Keratinocyte (primary cell): Measurements from ENCODE around the gene TNFSF13B. TPM values are rescaled to one million over a fixed set of nuclear protein-coding genes. Genes with fewer than 3 reads are reported as not detected.

Experiments
- DNase-seq: peaks from one replicate; pipeline ENCODE4 v3.0.0-alpha.2; 2011; ENCODE audit warnings: low read depth, missing footprints, low spot score
- FAIRE-seq: peaks from 2 replicates; lab custom pipeline; 2011; peaks lifted over from hg19 to GRCh38; lab: Jason Lieb, UNC
- H2AFZ ChIP-seq: 2 replicates; pipeline ENCODE4 v1.6.0; 2012; ENCODE audit warnings: low read length, control low read depth, inconsistent platforms; ENCODE audit not compliant: control insufficient read depth
- H3K27ac ChIP-seq: 2 replicates; pipeline ENCODE4 v1.5.1; 2011; ENCODE audit warnings: low read length; ENCODE audit not compliant: control insufficient read depth, insufficient read depth
- H3K27me3 ChIP-seq: 3 replicates; pipeline ENCODE4 v1.6.0; 2011; ENCODE audit warnings: low read length; ENCODE audit not compliant: control insufficient read depth, insufficient read depth; ENCODE audit errors: extremely low read depth
- H3K36me3 ChIP-seq, 2 experiments: 2 replicates in 1 of 2; 3 replicates in 1 of 2; pipeline ENCODE4 v1.5.1; 2011; ENCODE audit warnings: low read length in 2 of 2, mild to moderate bottlenecking in 1 of 2; ENCODE audit not compliant: control insufficient read depth in 2 of 2, insufficient read depth in 2 of 2; ENCODE audit errors: extremely low read depth in 1 of 2
- H3K4me1 ChIP-seq: 3 replicates; pipeline ENCODE4 v1.5.1; 2011; ENCODE audit warnings: low read length; ENCODE audit not compliant: control insufficient read depth, insufficient read depth; ENCODE audit errors: extremely low read depth
- H3K4me2 ChIP-seq: 3 replicates; pipeline ENCODE4 v1.6.0; 2011; ENCODE audit warnings: low read depth, low read length; ENCODE audit not compliant: control insufficient read depth, insufficient read depth; ENCODE audit errors: extremely low read depth
- H3K4me3 ChIP-seq, 3 experiments: fragments of 200-600 bp in 1 of 3; sonication (generic) in 1 of 3; 2 replicates in 2 of 3; 3 replicates in 1 of 3; pipeline ENCODE4 v1.5.1; 2011 to 2016; ENCODE audit warnings: low read length in 3 of 3, mild to moderate bottlenecking in 3 of 3, control low read depth in 2 of 3, inconsistent platforms in 1 of 3, low read depth in 1 of 3, mixed read lengths in 1 of 3, mixed run types in 1 of 3, moderate library complexity in 1 of 3; ENCODE audit not compliant: control insufficient read depth in 2 of 3, insufficient read depth in 2 of 3; ENCODE audit errors: extremely low read depth in 1 of 3
- H3K79me2 ChIP-seq: 2 replicates; pipeline ENCODE4 v1.6.0; 2012; ENCODE audit warnings: low read length; ENCODE audit not compliant: control insufficient read depth, insufficient read depth
- H3K9ac ChIP-seq: 3 replicates; pipeline ENCODE4 v1.6.0; 2011; ENCODE audit warnings: low read length; ENCODE audit not compliant: control insufficient read depth, insufficient read depth; ENCODE audit errors: extremely low read depth
- H3K9me1 ChIP-seq: 3 replicates; pipeline ENCODE4 v1.6.0; 2011; ENCODE audit warnings: low read length; ENCODE audit not compliant: control insufficient read depth, insufficient read depth; ENCODE audit errors: extremely low read depth
- H3K9me3 ChIP-seq: 2 replicates; pipeline ENCODE4 v1.5.1; 2012; ENCODE audit warnings: low read depth, low read length; ENCODE audit not compliant: control insufficient read depth
- H4K20me1 ChIP-seq: 3 replicates; pipeline ENCODE4 v1.6.0; 2011; ENCODE audit warnings: low read length; ENCODE audit not compliant: control insufficient read depth, insufficient read depth; ENCODE audit errors: extremely low read depth
- CTCF ChIP-seq, 3 experiments: IDR thresholded peaks in 1 of 3; conservative IDR thresholded peaks in 1 of 3; optimal IDR thresholded peaks in 1 of 3; 2 replicates in 2 of 3; 3 replicates in 1 of 3; pipeline versions ENCODE3 to v1.5.1; 2011; ENCODE audit warnings: low read length in 3 of 3, mild to moderate bottlenecking in 3 of 3, moderate library complexity in 2 of 3, control low read depth in 1 of 3, inconsistent platforms in 1 of 3; ENCODE audit not compliant: insufficient read depth in 2 of 3; ENCODE audit errors: extremely low read depth in 1 of 3
- EZH2 ChIP-seq: IDR thresholded peaks from one replicate; pipeline ENCODE4 v1.6.1; 2012; ENCODE audit warnings: inconsistent platforms, mild to moderate bottlenecking, low read length, moderate library complexity
- dilution Hi-C: fragments of 300-500 bp; cut with MboI; formaldehyde crosslinking; loops from one replicate; pipeline ENCODE4 v1.7.0; 2020; ENCODE audit warnings: low sequenced_read_pairs; ENCODE audit not compliant: extremely low pct_ligation_motif_present
- polyA plus RNA-seq, 5 experiments: library from polyadenylated mRNA; depleted of rRNA in 3 of 5; stranded (reverse) in 3 of 5; stranded (forward) in 1 of 5; unstranded in 1 of 5; fragments of >200 nt; gene quantifications; 1 replicate in 1 of 5; 2 replicates in 3 of 5; 3 replicates in 1 of 5; pipeline versions ENCODE4 v1.2.1 to v1.2.3, GENCODE V29; 2011 to 2012; ENCODE audit warnings: missing spikeins in 2 of 5, low read depth in 1 of 5, low replicate concordance in 1 of 5

Gene TNFSF13B
- polyA plus RNA-seq, 1 donor (not counting 4 experiments of a cell fraction or from before 2014, with no cell fraction given) = 1.1 TPM

GRCh38 chr13:108289819-108290218, 20.3 kb downstream of the TNFSF13B start:
- Histone ChIP-seq H3K9me1 (no peaks in the 10 kb centered on the region), H3K27ac (no peak overlapping the region), H2AFZ (no peak overlapping the region), H3K4me1 (no peaks in the 10 kb centered on the region), H3K36me3 (no peaks in the 10 kb centered on the region), H3K4me3 (no peak overlapping the region), H3K4me2 (no peak overlapping the region), H4K20me1 (no peaks in the 10 kb centered on the region), H3K9ac (no peak overlapping the region), H3K9me3 (no peaks in the 10 kb centered on the region), H3K27me3 (no peaks in the 10 kb centered on the region), H3K79me2 (no peaks in the 10 kb centered on the region)
- no peak for TF ChIP-seq EZH2
- no peak for TF ChIP-seq CTCF (optimal IDR thresholded peaks at IDR 0.05 in 1 of 3, IDR thresholded peaks at IDR 0.05 in 1 of 3, conservative IDR thresholded peaks at IDR 0.05 in 1 of 3; ENCODE audit: extremely low read depth in 1 of 3, insufficient read depth in 2 of 3, low read length in 3 of 3)
- FAIRE-seq = no peak
- dilution Hi-C loops = no loop called here
- no peak for DNase-seq

- no peak overlapping the region for H3K27ac ChIP-seq
- no peaks in the 10 kb centered on the region for H3K4me1 ChIP-seq
- FAIRE-seq (no peak), DNase-seq (no peak)
- H3K9me3 ChIP-seq = no peaks in the 10 kb centered on the region
- no peak overlapping the region for H3K4me3 ChIP-seq
- dilution Hi-C loops = no loop called here
- H4K20me1 ChIP-seq = no peaks in the 10 kb centered on the region
- H3K27me3 ChIP-seq = no peaks in the 10 kb centered on the region
- H3K36me3 ChIP-seq = no peaks in the 10 kb centered on the region
- no peak overlapping the region for H3K4me2 ChIP-seq
- TF ChIP-seq EZH2 (no peak), CTCF (optimal IDR thresholded peaks at IDR 0.05 in 1 of 3, IDR thresholded peaks at IDR 0.05 in 1 of 3, conservative IDR thresholded peaks at IDR 0.05 in 1 of 3; ENCODE audit: extremely low read depth in 1 of 3, insufficient read depth in 2 of 3, low read length in 3 of 3) (no peak)
- H3K9ac ChIP-seq = no peak overlapping the region
- no peaks in the 10 kb centered on the region for H3K79me2 ChIP-seq
- no peak overlapping the region for H2AFZ ChIP-seq
- no peaks in the 10 kb centered on the region for H3K9me1 ChIP-seq
These were observed 27.6 kb downstream of the TNFSF13B start for GRCh38 chr13:108297114-108297513.
